Stomach (tissue), 9 donors: Measurements from ENCODE around the gene EFNA1. TPM values are rescaled to one million over a fixed set of nuclear protein-coding genes. Genes with fewer than 3 reads are reported as not detected.
"Not testable (repeated sequence)": the region's sequence is repeated elsewhere in the genome, so short reads cannot be mapped to it uniquely, and the experiment has no call there.

ENCODE experiments used
- DNase-seq, 2 donors: peaks; one replicate each; pipeline versions ENCODE4 v3.0.0 to v3.0.0-alpha.2; 2013 to 2019
- H3K27ac ChIP-seq, 5 donors: fragments of 200-600 bp in 4 of 5; sonication (generic) in 4 of 5; one replicate each; pipeline ENCODE4 v1.5.1; 2013 to 2019; ENCODE audit warnings: mild to moderate bottlenecking in 1 of 5, moderate library complexity in 1 of 5
- H3K27me3 ChIP-seq, 3 donors: fragments of 200-600 bp; sonication (generic); one replicate each; pipeline ENCODE4 v1.5.1; 2017 to 2019; ENCODE audit warnings: mixed run types in 1 of 3
- H3K36me3 ChIP-seq, 4 donors: fragments of 200-600 bp; sonication (generic); 1 replicate in 3 of 4; 2 replicates in 1 of 4; pipeline ENCODE4 v1.5.1; 2016 to 2019
- H3K4me1 ChIP-seq, 4 donors: fragments of 200-600 bp; sonication (generic); one replicate each; pipeline ENCODE4 v1.5.1; 2016 to 2019
- H3K4me3 ChIP-seq, 4 donors: fragments of 200-600 bp; sonication (generic) in 3 of 4; one replicate each; pipeline ENCODE4 v1.5.1; 2016 to 2019; ENCODE audit warnings: mild to moderate bottlenecking in 1 of 4
- H3K9me3 ChIP-seq, 4 donors: fragments of 200-600 bp; sonication (generic); one replicate each; pipeline ENCODE4 v1.5.1; 2016 to 2019
- CTCF ChIP-seq, 7 experiments: fragments of 450-650 bp in 4 of 7; fragments of 200-600 bp in 3 of 7; sonication (generic) in 3 of 7; IDR thresholded peaks; one replicate each; pipeline ENCODE4 v1.5.1; 2016 to 2019; ENCODE audit warnings: antibody characterized with exemption in 7 of 7, control low read depth in 2 of 7, mild to moderate bottlenecking in 1 of 7
- EP300 ChIP-seq: sonication (generic); formaldehyde crosslinking; IDR thresholded peaks from one replicate; pipeline ENCODE4 v1.6.1; 2017; ENCODE audit warnings: antibody characterized with exemption
- POLR2A ChIP-seq, 4 donors: fragments of 450-650 bp; IDR thresholded peaks; one replicate each; pipeline ENCODE4 v1.6.1; 2016; ENCODE audit warnings: antibody characterized with exemption in 4 of 4, control low read depth in 2 of 4, mild to moderate bottlenecking in 1 of 4, moderate library complexity in 1 of 4
- POLR2AphosphoS5 ChIP-seq, 3 donors: sonication (generic); formaldehyde crosslinking; IDR thresholded peaks; one replicate each; pipeline ENCODE4 v1.6.1; 2016; ENCODE audit warnings: antibody characterized with exemption in 3 of 3
- WGBS, 5 donors: extraction: QIAGEN DNeasy Blood & Tissue Kit in 3 of 5; methylation state at CpG; one replicate each; pipeline versions ENCODE4 v1.1.5 to v1.1.7; 2013 to 2018; 5-methylcytosine and 5-hydroxymethylcytosine counted together
- intact Hi-C: fragments of 100-400 bp; cut with DNase I; formaldehyde crosslinking; loops from one replicate; pipeline ENCODE4 v1.15.1; 2023; ENCODE audit warnings: low total_unique reads
- polyA plus RNA-seq, 3 donors: library from polyadenylated mRNA; stranded (reverse); fragments of 200-250 nt; gene quantifications; one replicate each; pipeline ENCODE4 v1.2.3, GENCODE V29; 2013
- total RNA-seq, 5 donors: library from RNA; depleted of rRNA; stranded (reverse); fragments of >200 nt; gene quantifications; one replicate each; pipeline versions ENCODE4 v1.1.0 to v1.2.3, GENCODE V29; 2014 to 2016
- donor health status: healthy with polysubstance abuse.
- donor health status: Bipolar disorder and iron deficiency.
- donor health status: healthy.

Gene EFNA1
- total and polyA plus RNA-seq, 8 donors = 12.2 to 75.3 (median 36.5) TPM

DNA sequence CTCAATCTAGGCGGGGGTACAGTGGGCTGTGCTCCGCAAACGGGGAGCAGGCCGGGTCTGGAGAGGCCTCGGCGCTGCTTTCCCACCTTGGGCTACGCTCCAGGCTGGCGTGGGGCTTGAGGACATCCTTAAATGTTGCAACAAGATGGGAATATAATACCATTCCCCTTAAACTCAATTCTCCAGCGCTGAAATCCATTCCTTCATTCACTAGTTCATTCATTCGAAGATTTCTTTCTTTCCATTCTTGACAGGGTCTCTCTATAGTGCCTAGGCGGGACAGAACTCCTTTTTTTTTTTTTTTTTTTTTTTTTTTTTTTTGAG, 12.9 kb downstream of the EFNA1 start:
- intact Hi-C loops = no loop called here
- no peaks in the 10 kb centered on the region for H3K9me3 ChIP-seq
- H3K27ac ChIP-seq = peak overlapping the region in 4 of 5 donors; percentile 89 to 100 (median 98)
- WGBS, 5 donors = 4 to 7% (median 6%) methylated on average over 11 of the region's 11 CpGs
- peaks cover 13 to 39% (median 37%) of the 10 kb centered on the region in 4 donors for H3K4me1 ChIP-seq
- H3K4me3 ChIP-seq = peak overlapping the region; percentile 59 to 79 (median 71)
- TF ChIP-seq POLR2AphosphoS5 (IDR thresholded peaks at IDR 0.05) (no peak), CTCF (IDR thresholded peaks at IDR 0.05) (no peak), POLR2A (IDR thresholded peaks at IDR 0.05) (no peak), EP300 (no peak)
- H3K27me3 ChIP-seq = no peaks in the 10 kb centered on the region
- DNase-seq = no peak
- H3K36me3 ChIP-seq = peaks cover 0 to 14% (median 12%) of the 10 kb centered on the region in 4 donors

- Histone ChIP-seq H3K4me1 (peaks cover 12 to 36% (median 32%) of the 10 kb centered on the region in 4 donors), H3K4me3 (no peak overlapping the region), H3K36me3 (peaks cover 0 to 14% (median 12%) of the 10 kb centered on the region in 4 donors), H3K9me3 (no peaks in the 10 kb centered on the region), H3K27ac (no peak overlapping the region), H3K27me3 (no peaks in the 10 kb centered on the region)
- WGBS, 5 donors = 77 to 84% (median 79%) methylated on average over 7 of the region's 7 CpGs
- intact Hi-C loops = no loop called here
- TF ChIP-seq POLR2AphosphoS5 (IDR thresholded peaks at IDR 0.05) = no peak
- no peak for TF ChIP-seq CTCF (IDR thresholded peaks at IDR 0.05)
- TF ChIP-seq EP300 = no peak
- TF ChIP-seq POLR2A (IDR thresholded peaks at IDR 0.05) = no peak
- no peak for DNase-seq
Measured at GRCh38 chr1:155141749-155142148, 14.1 kb downstream of the EFNA1 start.

GRCh38 chr1:155145491-155145890, 17.8 kb downstream of the EFNA1 start:
- Histone ChIP-seq H3K36me3 (no peaks in the 10 kb centered on the region), H3K4me1 (peaks cover 0 to 3% (median 1%) of the 10 kb centered on the region in 4 donors), H3K9me3 (no peaks in the 10 kb centered on the region), H3K27ac (no peak overlapping the region), H3K4me3 (no peak overlapping the region), H3K27me3 (peaks cover 0 to 6% (median 0%) of the 10 kb centered on the region in 3 donors)
- 79 to 90% (median 85%) methylated on average over 3 of the region's 3 CpGs for WGBS, 5 donors
- TF ChIP-seq EP300 (no peak), POLR2A (IDR thresholded peaks at IDR 0.05) (no peak), CTCF (IDR thresholded peaks at IDR 0.05) (no peak), POLR2AphosphoS5 (IDR thresholded peaks at IDR 0.05) (no peak)
- DNase-seq = no peak
- intact Hi-C loops = no loop called here

- H3K27me3 ChIP-seq, H3K9me3 ChIP-seq, H3K4me1 ChIP-seq, H3K27ac ChIP-seq, intact Hi-C loops, DNase-seq, H3K4me3 ChIP-seq, H3K36me3 ChIP-seq: not testable (repeated sequence)
- 60 to 75% (median 70%) methylated on average over 3 of the region's 3 CpGs for WGBS, 5 donors
Measured at GRCh38 chr1:155155996-155156643, 28.4 kb downstream of the EFNA1 start.

- Histone ChIP-seq H3K4me3 (no peak overlapping the region), H3K27me3 (no peaks in the 10 kb centered on the region), H3K4me1 (no peaks in the 10 kb centered on the region), H3K9me3 (no peaks in the 10 kb centered on the region), H3K27ac (no peak overlapping the region), H3K36me3 (no peaks in the 10 kb centered on the region)
- intact Hi-C loops = no loop called here
- 53 to 89% (median 70%) methylated on average over 1 of the region's 1 CpG for WGBS, 5 donors
- DNase-seq = no peak
- TF ChIP-seq POLR2AphosphoS5 (IDR thresholded peaks at IDR 0.05) (no peak), POLR2A (IDR thresholded peaks at IDR 0.05) (no peak)
Measured at GRCh38 chr1:155158991-155159390, 31.3 kb downstream of the EFNA1 start.
